ENCODE measurements around the gene UTP11.
"Not testable (repeated sequence)": the region's sequence is repeated elsewhere in the genome, so short reads cannot be mapped to it uniquely, and the experiment has no call there.

Gene UTP11

DNA sequence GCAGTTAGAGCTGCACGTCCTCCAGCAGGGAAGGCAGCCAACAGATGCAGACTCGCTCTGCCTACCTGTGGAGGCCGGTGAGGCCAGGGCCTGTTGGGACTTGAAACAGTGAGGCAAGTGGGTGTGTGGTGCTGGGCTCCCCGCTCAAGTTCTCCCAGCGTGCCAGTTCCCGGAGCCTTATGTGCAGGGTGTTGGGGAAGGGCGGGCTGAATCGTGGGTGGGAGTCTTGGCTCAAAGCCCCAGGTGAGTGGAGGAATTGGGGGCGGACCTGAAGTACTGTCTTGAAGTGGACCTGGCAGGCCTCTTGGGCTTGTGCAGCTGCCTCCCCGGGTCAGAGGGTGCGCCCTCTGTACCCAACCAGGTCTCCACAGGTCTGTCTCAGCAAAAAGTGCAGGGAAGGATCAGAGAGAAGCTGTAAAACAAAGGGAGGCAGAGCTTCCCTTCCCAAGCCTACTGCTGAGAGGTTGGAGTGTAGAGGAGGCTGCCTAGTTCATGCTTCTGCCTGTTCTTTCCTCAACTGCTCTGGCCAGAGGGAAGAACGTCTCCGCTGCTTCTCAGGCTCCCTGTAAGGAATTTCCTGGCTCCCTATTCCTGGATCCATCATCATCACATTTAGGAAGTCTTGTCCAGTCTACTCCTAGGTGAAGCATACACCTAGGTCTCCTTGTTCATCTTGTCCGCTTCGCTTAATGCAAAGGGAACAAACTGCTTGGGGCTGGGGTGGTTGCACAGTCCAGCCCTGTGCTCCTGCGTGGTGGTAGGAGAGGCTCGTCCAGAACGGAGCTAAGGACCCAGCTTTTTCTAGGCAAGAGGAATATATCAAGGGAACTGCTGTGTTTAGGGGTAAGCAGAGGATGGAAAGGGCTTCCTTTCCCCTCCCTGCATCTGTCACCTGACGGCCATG lies 14.9 kb downstream of the UTP11 start:
- no peak for DNase-seq (ENCODE audit: low read depth in 2 of 2, low spot score in 1 of 2)

DNA sequence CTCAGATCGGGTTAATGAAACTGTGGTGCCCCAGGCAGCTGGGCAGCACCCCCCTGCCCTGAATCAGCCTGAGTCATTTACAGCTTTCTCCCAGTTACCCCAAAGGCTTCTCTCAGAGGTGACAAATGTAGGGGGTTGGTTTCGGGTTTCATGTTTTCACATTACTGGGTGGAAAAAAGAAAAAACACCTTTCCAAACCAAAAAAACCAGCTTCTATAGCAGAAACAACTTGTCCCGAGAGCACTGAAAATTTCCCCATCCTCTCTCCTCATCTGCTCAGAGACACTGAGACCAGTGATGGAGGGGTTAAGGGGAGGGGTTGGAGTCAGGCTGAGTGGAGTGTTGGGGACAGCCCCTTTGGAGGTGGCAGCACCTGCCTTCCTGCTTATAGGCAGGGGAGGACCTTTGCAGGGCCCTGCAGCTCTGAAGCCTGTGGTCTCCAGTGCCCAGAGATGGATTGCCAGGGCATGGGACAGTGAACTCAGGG lies 15.6 kb downstream of the UTP11 start:
- no peak for DNase-seq (ENCODE audit: low read depth in 2 of 2, low spot score in 1 of 2)

DNA sequence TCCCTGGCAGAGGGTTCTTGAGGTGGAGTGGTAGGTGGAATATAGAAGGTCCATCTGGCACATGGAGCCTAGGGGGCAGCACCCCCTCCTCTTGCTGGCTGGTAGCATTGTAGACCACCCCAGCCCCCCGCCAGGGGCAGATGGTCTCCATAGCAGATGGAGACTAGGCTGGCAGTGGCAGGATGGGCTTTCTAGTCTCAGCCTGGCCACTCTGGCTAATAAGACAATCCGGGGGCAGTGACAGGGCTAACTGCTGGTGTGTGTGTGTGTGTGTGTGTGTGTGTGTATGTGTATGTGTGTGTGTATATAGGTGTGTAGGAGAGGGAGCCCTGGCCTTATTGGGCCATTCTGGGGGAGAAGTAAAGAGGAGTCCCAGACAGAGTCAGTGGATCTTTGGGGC lies 16.1 kb downstream of the UTP11 start:
- DNase-seq (ENCODE audit: low read depth in 2 of 2, low spot score in 1 of 2), result no peak

DNA sequence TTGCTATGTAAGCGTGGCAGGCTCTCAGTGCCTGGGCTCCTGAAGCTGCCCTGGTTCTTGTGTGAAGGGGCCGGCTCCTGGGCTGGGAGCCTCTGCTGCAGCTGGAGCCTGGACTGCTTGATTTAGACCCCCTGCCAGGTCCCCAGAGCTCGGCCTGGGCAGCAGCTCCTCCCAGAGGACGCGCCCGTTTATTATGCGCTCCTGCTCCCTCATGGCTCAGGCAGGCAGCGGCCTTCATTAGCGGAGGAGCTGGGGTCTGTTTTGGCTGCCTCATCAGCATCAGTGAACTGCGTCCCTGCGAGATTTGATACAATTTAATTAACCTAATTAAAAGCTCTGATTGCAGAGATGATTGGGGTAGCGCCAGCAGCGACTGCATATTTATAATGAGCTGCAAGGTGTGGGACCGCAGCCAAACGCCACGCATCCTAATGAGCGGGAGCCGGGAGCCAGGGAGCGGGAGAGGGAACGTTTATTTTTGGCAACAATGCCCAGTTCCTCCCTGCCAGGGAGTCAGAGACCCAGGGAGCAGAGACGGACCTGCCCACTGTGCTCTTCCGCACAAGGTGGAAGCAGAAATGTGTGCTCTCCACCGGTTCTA lies 16.6 kb downstream of the UTP11 start:
- no peak for DNase-seq (ENCODE audit: low read depth in 2 of 2, low spot score in 1 of 2)

DNA sequence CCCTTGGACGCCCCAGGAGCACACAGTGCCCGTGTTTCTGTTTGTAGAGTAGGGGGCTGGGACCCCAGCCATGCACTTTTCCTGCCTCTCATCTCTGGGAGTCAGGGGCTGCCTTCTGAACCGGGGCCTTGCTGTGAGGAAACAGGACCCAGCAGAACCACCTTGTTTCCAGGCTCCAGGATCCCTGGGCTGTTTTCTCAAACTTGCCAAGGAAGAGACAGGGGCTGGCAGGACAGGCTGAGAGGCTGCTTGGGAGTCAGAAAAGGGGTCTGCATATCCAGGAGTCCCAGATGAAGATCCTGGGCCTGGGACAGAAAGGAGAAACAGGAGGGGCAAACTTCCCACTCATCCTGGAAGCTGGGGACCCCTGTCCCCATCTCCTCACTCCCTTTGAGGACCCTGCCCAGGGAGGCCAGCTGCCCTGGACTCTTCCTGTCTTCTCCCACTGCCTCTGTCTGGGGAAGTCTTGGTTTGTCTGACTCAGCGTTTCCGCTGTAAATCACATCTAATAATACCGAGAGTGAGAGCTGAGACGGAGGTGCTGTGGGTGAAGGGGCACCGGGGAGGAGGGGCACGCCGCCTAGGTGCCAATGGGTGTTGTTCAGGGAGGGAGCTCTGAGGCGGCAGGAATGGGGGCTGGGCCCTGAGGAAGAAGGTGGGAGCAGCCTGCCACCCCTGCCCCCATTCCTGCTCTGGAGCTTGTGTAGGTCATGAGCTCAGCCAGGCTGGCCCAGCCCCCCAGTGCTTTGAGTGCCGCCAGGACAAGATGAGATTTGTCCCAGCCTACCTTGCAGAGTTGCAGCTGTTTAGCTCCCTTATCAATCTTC lies 17.4 kb downstream of the UTP11 start:
- no peak for DNase-seq (ENCODE audit: low read depth in 2 of 2, low spot score in 1 of 2)

DNA sequence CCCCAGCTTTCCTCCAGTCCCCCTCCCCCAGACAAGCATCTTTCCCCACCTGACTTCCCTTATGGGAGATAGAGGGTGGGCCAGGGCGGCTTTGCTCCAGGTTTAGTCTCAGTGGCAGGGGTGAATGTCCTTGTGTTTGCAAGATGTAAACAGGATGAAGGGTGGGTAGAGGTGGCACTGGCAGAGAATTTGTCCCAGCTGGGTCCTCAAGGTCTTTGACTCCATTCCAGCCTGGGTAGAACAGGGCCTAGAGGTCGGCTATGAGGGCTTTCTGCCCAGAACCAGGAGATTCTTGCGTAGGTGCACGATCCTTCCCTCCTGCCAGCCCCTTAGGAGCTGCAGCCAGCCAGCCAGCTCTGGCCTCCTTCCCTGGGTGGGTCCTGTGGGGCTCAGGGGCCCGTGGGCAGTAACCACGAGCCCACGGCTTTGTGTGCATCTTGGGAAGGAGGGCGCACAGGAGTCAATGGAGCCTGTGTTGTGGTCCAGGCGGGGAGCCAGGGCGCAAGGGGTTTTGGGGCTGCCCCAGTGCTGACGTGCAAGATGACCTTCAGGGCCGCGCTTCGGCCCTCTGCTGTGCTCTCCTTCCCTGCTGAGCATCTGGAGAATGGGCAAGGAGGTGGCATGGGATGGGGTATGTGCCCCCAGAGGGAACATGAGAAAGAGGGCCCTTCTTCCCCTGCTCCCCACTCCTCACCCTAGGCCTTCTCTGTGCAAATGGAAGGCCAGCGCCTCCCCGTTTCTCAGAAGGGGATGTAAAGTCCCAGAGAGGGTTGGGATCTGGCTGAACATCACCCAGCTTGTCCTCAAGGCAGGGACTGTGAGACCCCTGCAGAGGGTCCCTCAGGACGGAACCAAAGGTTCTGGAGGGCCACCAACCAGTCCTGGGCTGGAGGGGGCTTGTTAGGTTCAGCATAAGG lies 18.3 kb downstream of the UTP11 start:
- DNase-seq (ENCODE audit: low read depth in 2 of 2, low spot score in 1 of 2), result no peak

DNA sequence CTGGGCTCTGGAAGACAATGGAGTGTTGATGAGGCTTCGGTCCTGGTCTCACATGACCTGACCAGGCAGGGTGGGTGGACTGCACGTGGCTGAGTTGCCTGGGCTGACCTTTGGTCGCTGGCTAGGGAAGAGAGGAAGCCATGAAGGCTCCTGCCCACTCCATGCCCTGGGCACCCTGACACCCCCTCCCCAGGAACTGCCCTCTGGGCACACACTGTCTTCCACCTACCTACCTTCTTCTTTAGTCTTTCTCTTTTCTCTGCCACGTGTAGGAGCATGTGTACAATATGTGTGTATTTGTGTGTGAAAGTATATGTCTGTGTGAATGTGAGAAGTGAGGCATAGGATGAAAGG lies 19.0 kb downstream of the UTP11 start:
- no peak for DNase-seq (ENCODE audit: low read depth in 2 of 2, low spot score in 1 of 2)

DNA sequence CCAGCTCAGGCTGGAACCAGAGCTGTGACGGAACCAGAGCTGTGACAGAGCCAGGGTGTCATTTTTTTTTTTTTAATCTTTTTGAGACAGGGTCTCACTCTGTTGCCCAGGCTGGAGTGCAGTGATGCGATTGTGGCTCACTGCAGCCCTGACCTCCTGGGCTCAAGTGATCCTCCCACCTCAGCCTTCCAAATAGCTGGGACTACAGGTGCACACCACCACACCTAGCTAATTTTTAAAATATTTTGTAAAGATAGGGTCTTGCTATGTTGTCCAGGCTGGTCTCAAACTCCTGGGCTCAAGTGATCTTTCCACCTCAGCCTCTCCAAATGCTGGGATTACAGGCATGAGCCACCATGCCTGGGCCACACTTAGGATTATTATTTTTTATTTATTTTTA lies 20.5 kb downstream of the UTP11 start:
- DNase-seq (ENCODE audit: low read depth in 2 of 2, low spot score in 1 of 2), result not testable (repeated sequence)

DNA sequence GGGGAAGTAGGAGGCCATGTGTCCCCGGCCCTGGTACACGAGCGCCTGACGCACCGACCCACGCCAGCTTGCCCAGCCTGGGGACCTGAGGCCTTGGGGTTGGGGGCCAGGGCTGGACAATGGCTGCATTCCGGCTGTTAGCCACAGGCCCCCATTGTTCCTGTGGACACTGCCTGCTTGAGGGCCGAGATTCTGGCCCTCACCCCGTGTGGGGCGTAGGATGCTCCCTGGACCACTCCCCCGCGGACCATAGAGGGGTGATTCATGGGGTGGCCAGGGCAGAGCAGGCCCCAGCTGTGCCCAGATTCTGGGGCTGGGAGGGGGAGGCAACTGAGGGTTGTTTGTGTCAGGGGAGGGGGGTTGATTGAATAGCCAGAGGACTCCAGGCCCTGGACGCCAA lies 22.3 kb downstream of the UTP11 start:
- DNase-seq (ENCODE audit: low read depth in 2 of 2, low spot score in 1 of 2), result no peak

DNA sequence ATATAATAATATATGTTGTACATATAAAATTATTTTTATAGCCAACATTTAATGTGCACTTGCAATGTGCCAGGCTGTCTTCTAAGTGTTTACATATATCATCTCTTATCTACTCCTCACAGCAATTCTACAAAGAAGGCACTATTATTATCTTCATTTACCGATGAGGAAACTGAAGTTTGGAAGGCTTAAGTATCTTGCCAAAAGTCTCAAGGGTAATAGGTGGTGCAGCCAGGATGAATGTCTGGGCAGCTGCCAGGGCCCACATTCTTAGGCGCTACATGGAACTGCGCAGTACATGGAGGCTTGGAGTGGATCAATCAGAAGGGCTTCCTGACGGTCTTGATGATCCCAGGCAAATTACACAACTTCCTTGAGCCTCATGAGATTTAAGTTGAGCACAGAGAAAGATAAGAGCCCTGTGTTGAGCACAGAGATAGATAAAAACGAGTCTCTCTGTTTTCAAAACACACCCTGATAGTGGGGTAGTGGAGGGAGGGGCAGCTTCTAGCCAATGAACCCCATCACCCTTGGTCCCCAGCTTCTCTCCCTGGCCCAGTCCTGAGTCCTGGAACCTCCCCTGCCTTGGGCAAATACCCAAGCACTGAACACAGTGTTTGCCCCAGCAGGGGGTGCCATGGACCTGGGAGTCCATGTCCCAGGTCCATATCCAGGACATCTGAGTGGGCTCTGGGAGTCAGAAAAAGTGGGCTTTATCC lies 24.8 kb downstream of the UTP11 start:
- no peak for DNase-seq (ENCODE audit: low read depth in 2 of 2, low spot score in 1 of 2)

DNA sequence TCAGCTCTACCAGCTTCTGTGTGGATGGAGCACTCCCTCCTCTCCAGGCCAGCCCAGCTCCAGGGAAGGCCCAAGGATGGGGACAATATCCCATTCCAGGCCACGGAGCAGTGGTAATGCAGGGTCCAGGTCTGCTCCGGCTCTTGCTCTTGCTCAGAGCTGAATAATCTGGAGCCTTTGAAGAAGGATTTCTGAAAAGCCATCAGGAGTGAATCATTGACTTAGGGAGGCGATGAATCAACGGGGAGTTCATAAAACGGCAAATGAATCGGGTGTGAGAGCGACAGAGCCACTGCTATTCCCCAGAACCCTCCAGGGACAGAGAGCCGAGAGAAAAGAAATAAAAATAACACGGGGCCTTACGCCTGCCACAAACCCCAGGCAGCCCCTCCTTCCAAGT lies 26.3 kb downstream of the UTP11 start:
- no peak for DNase-seq (ENCODE audit: low read depth in 2 of 2, low spot score in 1 of 2)

DNA sequence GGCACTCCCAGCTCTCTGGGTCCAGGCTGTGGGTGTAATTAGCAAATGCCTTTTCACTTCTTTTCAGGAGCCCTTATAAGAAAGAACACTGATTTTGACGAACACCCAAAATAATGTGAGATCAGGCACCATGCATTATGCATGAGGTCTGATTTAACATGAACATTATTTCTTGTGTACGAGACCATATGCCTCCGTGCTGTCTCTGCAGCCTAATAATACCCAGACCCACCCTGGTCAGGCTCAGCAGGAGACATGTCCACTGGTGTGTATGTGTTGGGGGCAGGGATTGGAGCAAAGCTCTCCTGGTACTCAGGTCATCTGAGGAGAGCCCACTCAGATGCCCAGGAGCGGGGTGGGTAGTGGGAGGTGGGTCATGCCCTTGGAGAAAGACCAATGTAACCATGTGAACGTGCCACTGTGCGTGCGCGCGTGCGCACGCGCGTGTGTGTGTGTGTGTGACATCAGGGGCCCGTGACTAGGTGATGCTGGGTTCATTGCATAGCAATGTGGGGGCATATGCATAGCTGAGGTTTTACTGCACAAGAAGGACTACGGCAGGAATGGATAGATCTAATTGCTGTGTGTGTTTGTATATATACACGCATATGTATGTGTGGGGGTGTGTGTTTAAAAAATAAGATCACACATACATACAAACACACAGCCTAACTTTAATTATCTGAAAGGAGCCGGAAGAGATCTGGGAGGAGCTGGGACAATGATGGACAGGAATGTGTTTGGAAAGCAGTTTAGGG lies 27.0 kb downstream of the UTP11 start:
- no peak for DNase-seq (ENCODE audit: low read depth in 2 of 2, low spot score in 1 of 2)

DNA sequence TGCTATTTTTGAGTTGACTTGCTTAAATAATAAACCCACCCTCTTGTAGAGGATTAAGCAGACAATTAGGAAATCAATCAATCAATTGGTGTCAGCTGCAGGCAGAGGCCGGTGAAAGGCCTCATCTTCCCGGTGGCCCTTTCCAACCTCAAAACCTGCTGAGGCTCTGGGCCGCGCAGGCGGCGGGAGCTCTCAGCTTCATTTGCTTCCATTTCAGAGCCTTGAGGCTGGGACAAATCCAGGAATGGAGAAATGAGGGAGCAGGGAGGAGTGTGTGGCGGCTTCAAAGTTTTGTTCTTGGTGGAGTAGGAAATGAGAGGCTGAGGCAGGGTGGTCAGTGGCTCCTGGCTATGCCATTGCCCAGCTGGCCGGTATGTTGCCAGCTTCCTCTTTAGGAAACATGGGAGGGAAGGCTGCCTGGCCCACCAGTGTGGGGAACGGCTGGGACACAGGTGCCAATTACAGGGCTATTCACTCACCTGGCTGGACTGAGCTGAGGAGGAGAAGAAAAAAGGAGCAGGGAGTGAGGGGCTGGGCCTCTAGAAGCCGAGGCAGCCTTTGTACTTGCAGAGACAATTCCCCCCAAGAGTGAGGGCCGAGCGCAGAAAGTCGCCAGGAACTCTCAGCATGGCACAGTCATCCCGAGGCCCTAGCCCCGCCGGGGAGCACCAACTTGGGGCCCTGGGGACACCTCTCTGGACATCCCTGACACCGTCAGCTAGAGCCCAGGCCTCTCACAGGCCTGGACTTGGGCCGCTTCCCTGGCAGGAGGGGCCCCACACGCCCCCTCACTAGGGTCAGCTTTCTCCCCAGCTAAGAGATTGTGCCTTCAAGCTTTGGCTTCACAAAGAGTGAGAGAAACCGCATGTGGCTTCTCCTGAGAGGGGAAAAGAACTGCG lies 29.7 kb downstream of the UTP11 start:
- no peak for DNase-seq (ENCODE audit: low read depth in 2 of 2, low spot score in 1 of 2)

DNA sequence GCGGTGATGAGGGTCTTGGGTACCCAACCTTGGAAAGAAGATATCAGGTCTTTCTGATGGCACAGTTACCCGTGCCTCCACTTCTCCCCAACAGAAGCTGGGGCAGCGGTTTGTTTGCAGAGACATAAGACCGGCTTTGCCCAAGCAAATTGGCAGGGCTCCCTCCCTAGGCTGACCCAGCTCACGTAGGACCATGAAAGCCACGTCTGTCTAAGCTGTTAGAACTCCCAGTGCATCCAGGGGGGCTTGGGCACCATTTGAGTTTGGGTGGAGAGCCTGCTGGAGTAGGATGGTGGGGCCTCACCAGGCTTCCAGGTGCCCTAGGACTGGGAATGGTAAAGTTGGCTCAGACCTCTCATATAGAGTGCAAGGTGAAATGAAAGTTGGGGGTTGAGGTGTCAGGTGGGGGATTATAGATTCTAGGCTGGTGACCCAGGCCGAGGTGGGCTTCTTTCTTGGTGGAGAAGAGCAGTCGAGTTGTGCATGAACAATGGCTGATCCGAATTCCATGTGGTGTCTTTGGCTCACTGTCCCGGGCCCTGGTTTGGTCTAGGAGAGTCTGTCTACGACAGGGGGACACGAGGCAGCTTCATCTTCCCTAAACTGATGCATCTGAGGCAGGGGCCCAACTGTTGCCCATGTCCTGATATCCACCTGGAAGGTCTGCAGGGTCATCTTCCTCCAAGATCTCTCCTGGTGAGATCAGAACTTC lies 30.7 kb downstream of the UTP11 start:
- no peak for DNase-seq (ENCODE audit: low read depth in 2 of 2, low spot score in 1 of 2)

DNA sequence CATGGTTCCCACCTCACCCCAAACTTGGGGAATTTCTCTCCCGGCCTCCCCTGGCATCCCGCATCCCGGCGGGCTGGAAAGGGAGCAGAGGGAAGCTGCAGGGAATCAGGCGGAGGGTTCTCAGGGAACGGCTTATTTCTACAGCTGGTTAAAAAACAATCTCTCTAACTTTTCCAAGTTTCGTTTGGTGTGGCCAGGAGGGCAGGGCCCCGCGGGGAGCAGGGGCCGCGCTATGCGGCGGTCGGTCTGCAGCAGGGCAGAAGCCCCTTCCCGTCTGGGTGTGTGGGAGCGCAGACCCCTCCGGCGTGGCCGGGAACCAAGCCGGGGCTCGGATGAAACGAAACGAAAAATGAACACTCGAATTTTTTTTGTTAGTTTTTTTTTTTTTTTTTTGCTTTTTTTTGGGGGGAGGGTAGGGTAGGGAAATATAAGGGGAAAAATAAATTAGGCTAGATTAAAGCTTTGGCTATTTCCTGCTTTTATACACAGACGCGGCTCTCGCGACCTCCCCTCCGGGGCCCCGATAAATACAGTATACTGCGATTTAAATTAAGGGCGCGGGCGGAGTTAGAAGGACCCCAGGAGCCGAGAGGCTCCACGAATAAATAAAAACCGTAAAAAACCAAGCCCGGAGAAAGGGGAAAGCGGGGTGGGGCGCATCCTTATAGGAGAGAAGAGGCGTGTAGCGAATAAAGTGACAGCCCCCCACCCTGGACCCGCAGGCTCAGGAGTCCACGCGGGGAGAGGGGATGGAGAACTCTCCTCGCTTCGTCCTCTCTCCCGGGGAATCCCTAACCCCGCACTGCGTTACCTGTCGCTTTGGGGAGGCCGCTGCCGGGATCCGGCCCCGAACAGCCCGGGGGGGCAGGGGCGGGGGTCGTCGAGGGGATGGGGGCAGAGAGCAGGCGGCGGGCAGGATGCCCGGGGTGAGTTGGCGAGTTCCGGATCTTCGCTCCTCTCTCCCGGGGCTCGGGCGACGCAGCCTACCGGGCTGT lies 32.0 kb downstream of the UTP11 start:
- DNase-seq (ENCODE audit: low read depth in 2 of 2, low spot score in 1 of 2), result no peak

All from stimulated activated CD8-positive, alpha-beta memory T cell treated with anti-CD3 and anti-CD28 coated beads, Interleukin-4, amount 100 ng/mL, for 4 hours (primary cell).